Thoracic aorta (tissue), 2 donors: ENCODE results near the gene STRN4. TPM values are rescaled to one million over a fixed set of nuclear protein-coding genes. Genes with fewer than 3 reads are reported as not detected.

Experiments used
- ATAC-seq: fragments of 150-250 bp; one replicate; pipeline ENCODE4 v1.8.0; 2017; ENCODE audit warnings: low read depth; ENCODE audit not compliant: insufficient number of reproducible peaks, low FRiP score
- DNase-seq: peaks from one replicate; pipeline ENCODE4 v3.0.0-alpha.2; 2020; ENCODE audit warnings: low spot score
- H3K27ac ChIP-seq, 2 donors: fragments of 200-600 bp; sonication (generic); 1 replicate in 1 of 2; 2 replicates in 1 of 2; pipeline ENCODE4 v1.5.1; 2016; ENCODE audit warnings: mild to moderate bottlenecking in 2 of 2, moderate library complexity in 2 of 2
- H3K27me3 ChIP-seq: fragments of 200-600 bp; sonication (generic); replicated peaks from 2 replicates; pipeline ENCODE4 v1.6.0; 2016; ENCODE audit warnings: mild to moderate bottlenecking; ENCODE audit not compliant: insufficient read depth
- H3K36me3 ChIP-seq: fragments of 200-600 bp; sonication (generic); one replicate; pipeline ENCODE4 v1.5.1; 2016
- H3K4me1 ChIP-seq, 2 donors: fragments of 200-600 bp; sonication (generic); 1 replicate in 1 of 2; 2 replicates in 1 of 2; pipeline versions ENCODE4 v1.5.1 to v1.6.0; 2016; ENCODE audit warnings: low read depth in 2 of 2, mild to moderate bottlenecking in 1 of 2; ENCODE audit not compliant: control insufficient read depth in 1 of 2
- H3K4me3 ChIP-seq: fragments of 200-600 bp; sonication (generic); 2 replicates; pipeline ENCODE4 v1.5.1; 2016; ENCODE audit warnings: mild to moderate bottlenecking
- H3K9me3 ChIP-seq: fragments of 200-600 bp; sonication (generic); 2 replicates; pipeline ENCODE4 v1.5.1; 2016
- total RNA-seq, 2 donors: library from RNA; depleted of rRNA; stranded (reverse); fragments of >200 nt; gene quantifications; one replicate each; pipeline versions ENCODE4 v1.1.0 to v1.2.3, GENCODE V29; 2016
- TF ChIP-seq, protein P1 (sequence below): fragments of 200-600 bp; sonication (generic); IDR thresholded peaks from one replicate; pipeline ENCODE4 v1.5.1; 2019; ENCODE audit warnings: antibody characterized with exemption

The STRN4 gene
- total RNA-seq, 2 donors from 2014 or later = 60.9 to 66.7 TPM

DNA sequence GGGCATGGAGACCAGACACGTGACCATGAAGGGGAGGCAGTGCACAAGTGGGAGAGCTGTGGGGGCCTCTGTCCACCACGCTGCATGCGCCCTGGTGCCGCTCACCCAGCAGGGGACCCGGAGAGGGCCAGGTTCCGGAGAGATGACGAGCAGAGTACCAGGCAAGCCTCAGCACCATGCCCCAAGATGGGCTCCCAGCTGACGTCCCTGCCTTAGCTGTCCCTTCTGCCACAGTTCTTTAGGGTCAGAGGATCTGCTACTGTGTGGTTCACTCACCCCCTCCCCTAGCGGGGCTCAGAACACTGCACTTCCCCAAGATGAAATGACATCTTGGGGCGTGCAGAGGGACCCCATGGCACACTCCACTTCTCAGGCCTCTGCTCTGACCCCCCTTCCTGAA, 19.7 kb downstream of the STRN4 start:
- no peak overlapping the region for H3K27ac ChIP-seq
- no peak for DNase-seq
- no peaks in the 10 kb centered on the region for H3K9me3 ChIP-seq

DNA sequence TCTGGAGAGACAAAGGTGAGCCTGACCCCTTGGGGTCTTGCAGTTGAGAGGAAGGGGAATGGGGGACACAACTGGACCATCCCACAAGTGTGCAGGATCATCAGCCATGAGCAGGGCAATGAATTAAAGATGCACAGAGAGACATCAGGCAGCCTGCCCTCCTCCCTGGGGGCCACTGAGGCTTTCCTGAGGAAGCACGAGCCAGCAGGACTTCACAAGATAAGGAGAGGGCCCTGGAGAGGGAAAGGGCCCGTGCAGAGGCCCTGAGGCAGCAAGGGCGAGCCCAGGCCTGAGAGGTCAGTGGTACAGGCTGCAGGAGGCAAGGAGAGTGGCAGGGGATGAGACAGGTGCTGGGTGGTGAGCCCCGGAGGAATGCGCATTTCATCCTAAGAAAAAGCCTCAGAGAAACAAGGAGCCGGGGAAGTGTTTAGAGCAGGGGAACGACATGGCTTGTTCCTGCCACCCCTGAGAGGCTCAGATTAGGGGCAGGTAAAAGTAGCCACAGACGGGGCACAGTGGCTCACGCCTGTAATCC, 20.3 kb downstream of the STRN4 start:
- H3K4me1 ChIP-seq = no peaks in the 10 kb centered on the region
- DNase-seq (no peak), ATAC-seq (no peak)
- H3K9me3 ChIP-seq = no peaks in the 10 kb centered on the region
- no peaks in the 10 kb centered on the region for H3K27me3 ChIP-seq
- H3K4me3 ChIP-seq = no peak overlapping the region
- peaks cover 90% of the 10 kb centered on the region for H3K36me3 ChIP-seq
- no peak overlapping the region for H3K27ac ChIP-seq
- TF ChIP-seq, protein P1, sequence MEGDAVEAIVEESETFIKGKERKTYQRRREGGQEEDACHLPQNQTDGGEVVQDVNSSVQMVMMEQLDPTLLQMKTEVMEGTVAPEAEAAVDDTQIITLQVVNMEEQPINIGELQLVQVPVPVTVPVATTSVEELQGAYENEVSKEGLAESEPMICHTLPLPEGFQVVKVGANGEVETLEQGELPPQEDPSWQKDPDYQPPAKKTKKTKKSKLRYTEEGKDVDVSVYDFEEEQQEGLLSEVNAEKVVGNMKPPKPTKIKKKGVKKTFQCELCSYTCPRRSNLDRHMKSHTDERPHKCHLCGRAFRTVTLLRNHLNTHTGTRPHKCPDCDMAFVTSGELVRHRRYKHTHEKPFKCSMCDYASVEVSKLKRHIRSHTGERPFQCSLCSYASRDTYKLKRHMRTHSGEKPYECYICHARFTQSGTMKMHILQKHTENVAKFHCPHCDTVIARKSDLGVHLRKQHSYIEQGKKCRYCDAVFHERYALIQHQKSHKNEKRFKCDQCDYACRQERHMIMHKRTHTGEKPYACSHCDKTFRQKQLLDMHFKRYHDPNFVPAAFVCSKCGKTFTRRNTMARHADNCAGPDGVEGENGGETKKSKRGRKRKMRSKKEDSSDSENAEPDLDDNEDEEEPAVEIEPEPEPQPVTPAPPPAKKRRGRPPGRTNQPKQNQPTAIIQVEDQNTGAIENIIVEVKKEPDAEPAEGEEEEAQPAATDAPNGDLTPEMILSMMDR = no peak

More for the DNA sequence above, 19.7 kb downstream of the STRN4 start:
- H3K36me3 ChIP-seq = peaks cover 87% of the 10 kb centered on the region
- no peak overlapping the region for H3K4me3 ChIP-seq
- ATAC-seq = no peak
- H3K4me1 ChIP-seq = no peaks in the 10 kb centered on the region
- TF ChIP-seq, protein P1 = no peak
- no peaks in the 10 kb centered on the region for H3K27me3 ChIP-seq

DNA sequence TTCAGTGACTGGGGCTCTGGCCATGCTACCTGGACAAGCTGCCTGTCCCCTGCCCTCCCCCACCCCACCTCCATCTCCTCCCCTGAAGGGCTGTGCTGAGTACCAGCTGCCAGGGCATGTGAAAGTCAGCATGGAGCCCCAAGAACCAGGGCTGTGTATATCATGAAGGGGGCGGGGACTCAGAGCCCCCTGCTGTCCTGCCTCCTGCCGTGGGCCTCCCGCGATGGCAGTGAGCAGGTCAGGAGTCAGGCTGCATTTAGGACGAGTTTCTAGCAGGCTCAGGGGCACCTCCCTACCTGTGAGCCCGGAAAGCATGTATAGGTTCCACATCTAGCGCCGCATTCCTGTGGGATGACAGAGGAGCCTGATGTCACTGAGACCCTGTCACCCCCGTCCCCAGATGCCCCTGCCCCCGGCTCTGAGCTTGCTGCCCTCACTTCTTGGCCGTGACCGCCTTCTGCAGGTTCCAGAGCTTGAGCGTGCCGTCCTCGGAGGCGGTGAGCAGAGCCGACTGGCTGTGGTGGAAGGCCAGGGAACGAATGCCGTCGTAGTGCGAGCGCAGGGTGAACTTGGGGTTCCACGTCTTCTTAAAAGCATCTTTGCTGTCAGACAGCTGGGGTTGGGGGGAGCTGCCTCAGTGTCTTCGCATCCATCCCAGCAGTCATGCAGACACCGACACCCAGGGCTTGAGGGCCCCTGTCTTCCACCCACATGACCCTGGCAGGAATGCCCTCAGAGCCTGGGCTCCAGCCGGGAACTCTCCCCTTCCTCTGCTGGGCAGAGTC, 21.0 kb downstream of the STRN4 start:
- Histone ChIP-seq H3K36me3 (peaks cover 84% of the 10 kb centered on the region), H3K9me3 (no peaks in the 10 kb centered on the region), H3K4me3 (no peak overlapping the region), H3K27ac (no peak overlapping the region), H3K4me1 (no peaks in the 10 kb centered on the region), H3K27me3 (no peaks in the 10 kb centered on the region)
- TF ChIP-seq, protein P1 = no peak
- no peak for DNase-seq
- ATAC-seq = no peak

DNA sequence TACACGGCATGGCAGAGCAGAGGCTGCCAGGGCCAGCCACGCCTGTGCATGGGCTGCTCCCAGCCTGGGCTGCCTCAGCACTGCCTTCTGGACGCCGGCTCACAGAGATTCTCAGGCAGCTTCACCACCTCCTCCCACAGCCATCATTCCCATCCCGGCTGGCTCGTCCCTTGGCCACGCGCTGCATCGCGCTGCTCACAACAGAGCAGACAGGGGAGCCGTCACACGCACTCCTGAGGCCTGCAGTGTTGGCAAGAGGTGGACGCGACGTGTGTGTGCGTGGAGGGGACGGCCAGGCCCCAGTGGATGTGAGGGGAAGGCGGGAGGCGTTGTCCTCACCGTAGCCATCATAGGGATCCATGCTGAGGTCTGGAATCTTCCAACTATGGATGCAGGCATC, 21.8 kb downstream of the STRN4 start:
- Histone ChIP-seq H3K4me3 (no peak overlapping the region), H3K9me3 (no peaks in the 10 kb centered on the region), H3K36me3 (peaks cover 76% of the 10 kb centered on the region), H3K4me1 (no peaks in the 10 kb centered on the region), H3K27me3 (no peaks in the 10 kb centered on the region), H3K27ac (no peak overlapping the region)
- ATAC-seq (no peak), DNase-seq (no peak)
- TF ChIP-seq, protein P1 = no peak

DNA sequence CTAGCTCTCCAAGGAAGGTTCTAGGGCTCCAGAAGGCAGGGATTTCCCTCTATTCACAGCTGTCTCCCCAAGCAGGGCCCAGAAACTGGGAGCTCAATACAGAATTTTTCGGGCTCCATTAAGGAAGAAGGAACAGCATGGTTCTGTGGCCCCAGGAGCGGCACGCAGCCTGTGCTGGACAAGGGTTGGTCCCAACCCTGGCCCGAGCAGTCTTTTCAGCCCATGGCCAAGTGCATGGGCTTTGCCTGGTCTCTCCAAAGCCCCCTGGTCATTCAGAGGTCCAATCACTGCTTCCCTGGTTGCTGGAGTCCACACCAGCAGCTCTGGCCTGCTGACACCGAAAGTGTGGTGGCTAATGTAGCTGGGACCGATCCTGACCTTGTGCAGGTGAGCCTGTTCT, 22.8 kb downstream of the STRN4 start:
- Histone ChIP-seq H3K4me1 (no peaks in the 10 kb centered on the region), H3K36me3 (peaks cover 69% of the 10 kb centered on the region), H3K27ac (no peak overlapping the region), H3K4me3 (no peak overlapping the region), H3K27me3 (no peaks in the 10 kb centered on the region), H3K9me3 (no peaks in the 10 kb centered on the region)
- DNase-seq (no peak), ATAC-seq (no peak)
- TF ChIP-seq, protein P1 = no peak
